ENCODE measurements around the gene SNHG17.
"Not testable (repeated sequence)": the region's sequence is repeated elsewhere in the genome, so short reads cannot be mapped to it uniquely, and the experiment has no call there.

The SNHG17 gene

GRCh38 chr20:38395751-38396395 is 39.3 kb downstream of the SNHG17 start:
- H3K9ac ChIP-seq (ENCODE audit: low read depth, low read length, poor library complexity); DNase-seq (ENCODE audit: low spot score); H4K91ac ChIP-seq (ENCODE audit: low read depth, low read length, poor library complexity); H2AFZ ChIP-seq (ENCODE audit: low read length); H3K27ac ChIP-seq (replicated peaks; ENCODE audit: low read length); H3K4me3 ChIP-seq (ENCODE audit: low read length in 2 of 2); H2BK15ac ChIP-seq (ENCODE audit: low read length); H2BK120ac ChIP-seq (ENCODE audit: low read depth, low read length); H3K23ac ChIP-seq (ENCODE audit: low read depth, low read length, poor library complexity); H3K4me2 ChIP-seq (ENCODE audit: insufficient read depth, low read length, poor library complexity, severe bottlenecking); H2BK12ac ChIP-seq (ENCODE audit: low read length); H4K8ac ChIP-seq (ENCODE audit: low read depth, low read length); H3K79me1 ChIP-seq (ENCODE audit: low read depth, low read length); H2AK5ac ChIP-seq (ENCODE audit: low read depth, low read length); H2BK5ac ChIP-seq (ENCODE audit: low read length); H3K14ac ChIP-seq (ENCODE audit: low read length); H3K18ac ChIP-seq (ENCODE audit: low read length); H3K9me3 ChIP-seq (replicated peaks in 1 of 2; ENCODE audit: control insufficient read depth in 2 of 2, insufficient read depth in 1 of 2, low read depth in 1 of 2, low read length in 2 of 2); H3K4me1 ChIP-seq (ENCODE audit: control insufficient read depth in 2 of 2, insufficient read depth in 1 of 2, low read depth in 1 of 2, low read length in 2 of 2); H3K4ac ChIP-seq (ENCODE audit: low read length); H3K36me3 ChIP-seq (replicated peaks in 1 of 2; ENCODE audit: control insufficient read depth in 2 of 2, insufficient read depth in 2 of 2, low read length in 2 of 2): not testable (repeated sequence)
- no CpG with 5 or more reads among the region's 2 CpGs for WGBS, 2 donors (ENCODE audit: extremely low coverage in 2 of 2, insufficient read length in 2 of 2, insufficient replicate concordance in 1 of 2)
- peaks cover 0 to 12% (median 0%) of the 10 kb centered on the region in 3 experiments for H3K27me3 ChIP-seq (ENCODE audit: control insufficient read depth in 3 of 3, insufficient read depth in 3 of 3, low read depth in 1 of 3, low read length in 3 of 3)

GRCh38 chr20:38395165-38395564 is 40.0 kb downstream of the SNHG17 start:
- peaks cover 0 to 12% (median 0%) of the 10 kb centered on the region in 3 experiments for H3K27me3 ChIP-seq (ENCODE audit: control insufficient read depth in 3 of 3, insufficient read depth in 3 of 3, low read depth in 1 of 3, low read length in 3 of 3)
- H3K14ac ChIP-seq (ENCODE audit: low read length) = no peak overlapping the region
- H2BK5ac ChIP-seq (ENCODE audit: low read length) = no peak overlapping the region
- no peak overlapping the region for H2AK5ac ChIP-seq (ENCODE audit: low read depth, low read length)
- H2BK120ac ChIP-seq (ENCODE audit: low read depth, low read length) = no peak overlapping the region
- no peak overlapping the region for H3K4ac ChIP-seq (ENCODE audit: low read length)
- no peak overlapping the region for H4K8ac ChIP-seq (ENCODE audit: low read depth, low read length)
- DNase-seq (ENCODE audit: low spot score) = no peak
- WGBS, 2 donors (ENCODE audit: extremely low coverage in 2 of 2, insufficient read length in 2 of 2, insufficient replicate concordance in 1 of 2) = no CpG with 5 or more reads among the region's 2 CpGs
- H3K9me3 ChIP-seq (replicated peaks in 1 of 2; ENCODE audit: control insufficient read depth in 2 of 2, insufficient read depth in 1 of 2, low read depth in 1 of 2, low read length in 2 of 2) = no peaks in the 10 kb centered on the region
- H3K23ac ChIP-seq (ENCODE audit: low read depth, low read length, poor library complexity) = no peak overlapping the region
- H3K4me2 ChIP-seq (ENCODE audit: insufficient read depth, low read length, poor library complexity, severe bottlenecking) = no peak overlapping the region
- no peak overlapping the region for H2AFZ ChIP-seq (ENCODE audit: low read length)
- no peaks in the 10 kb centered on the region for H3K79me1 ChIP-seq (ENCODE audit: low read depth, low read length)
- no peak overlapping the region for H2BK15ac ChIP-seq (ENCODE audit: low read length)
- no peak overlapping the region for H3K18ac ChIP-seq (ENCODE audit: low read length)
- no peaks in the 10 kb centered on the region for H3K36me3 ChIP-seq (replicated peaks in 1 of 2; ENCODE audit: control insufficient read depth in 2 of 2, insufficient read depth in 2 of 2, low read length in 2 of 2)
- no peak overlapping the region for H3K27ac ChIP-seq (replicated peaks; ENCODE audit: low read length)
- H4K91ac ChIP-seq (ENCODE audit: low read depth, low read length, poor library complexity) = no peak overlapping the region
- H2BK12ac ChIP-seq (ENCODE audit: low read length) = no peak overlapping the region
- H3K4me3 ChIP-seq (ENCODE audit: low read length in 2 of 2) = no peak overlapping the region
- no peak overlapping the region for H3K9ac ChIP-seq (ENCODE audit: low read depth, low read length, poor library complexity)
- peaks cover 0 to 2% of the 10 kb centered on the region in 2 donors for H3K4me1 ChIP-seq (ENCODE audit: control insufficient read depth in 2 of 2, insufficient read depth in 1 of 2, low read depth in 1 of 2, low read length in 2 of 2)

- no peak overlapping the region for H3K23ac ChIP-seq (ENCODE audit: low read depth, low read length, poor library complexity)
- H3K4ac ChIP-seq (ENCODE audit: low read length) = no peak overlapping the region
- no peak overlapping the region for H2AK5ac ChIP-seq (ENCODE audit: low read depth, low read length)
- no peak overlapping the region for H4K91ac ChIP-seq (ENCODE audit: low read depth, low read length, poor library complexity)
- peaks cover 0 to 2% of the 10 kb centered on the region in 2 donors for H3K4me1 ChIP-seq (ENCODE audit: control insufficient read depth in 2 of 2, insufficient read depth in 1 of 2, low read depth in 1 of 2, low read length in 2 of 2)
- H2BK15ac ChIP-seq (ENCODE audit: low read length) = no peak overlapping the region
- DNase-seq (ENCODE audit: low spot score) = no peak
- no CpG with 5 or more reads among the region's 5 CpGs for WGBS, 2 donors (ENCODE audit: extremely low coverage in 2 of 2, insufficient read length in 2 of 2, insufficient replicate concordance in 1 of 2)
- no peak overlapping the region for H2AFZ ChIP-seq (ENCODE audit: low read length)
- H3K79me1 ChIP-seq (ENCODE audit: low read depth, low read length) = no peaks in the 10 kb centered on the region
- H3K27ac ChIP-seq (replicated peaks; ENCODE audit: low read length) = no peak overlapping the region
- H3K36me3 ChIP-seq (replicated peaks in 1 of 2; ENCODE audit: control insufficient read depth in 2 of 2, insufficient read depth in 2 of 2, low read length in 2 of 2) = no peaks in the 10 kb centered on the region
- no peak overlapping the region for H3K18ac ChIP-seq (ENCODE audit: low read length)
- H2BK120ac ChIP-seq (ENCODE audit: low read depth, low read length) = no peak overlapping the region
- no peak overlapping the region for H2BK12ac ChIP-seq (ENCODE audit: low read length)
- no peaks in the 10 kb centered on the region for H3K9me3 ChIP-seq (replicated peaks in 1 of 2; ENCODE audit: control insufficient read depth in 2 of 2, insufficient read depth in 1 of 2, low read depth in 1 of 2, low read length in 2 of 2)
- H3K4me2 ChIP-seq (ENCODE audit: insufficient read depth, low read length, poor library complexity, severe bottlenecking) = no peak overlapping the region
- H3K27me3 ChIP-seq (ENCODE audit: control insufficient read depth in 3 of 3, insufficient read depth in 3 of 3, low read depth in 1 of 3, low read length in 3 of 3) = peaks cover 0 to 4% (median 0%) of the 10 kb centered on the region in 3 experiments
- no peak overlapping the region for H3K4me3 ChIP-seq (ENCODE audit: low read length in 2 of 2)
- H3K14ac ChIP-seq (ENCODE audit: low read length) = no peak overlapping the region
- H2BK5ac ChIP-seq (ENCODE audit: low read length) = no peak overlapping the region
- no peak overlapping the region for H3K9ac ChIP-seq (ENCODE audit: low read depth, low read length, poor library complexity)
- H4K8ac ChIP-seq (ENCODE audit: low read depth, low read length) = no peak overlapping the region
These were observed 41.9 kb downstream of the SNHG17 start for GRCh38 chr20:38393259-38393658.

GRCh38 chr20:38392356-38392755 is 42.8 kb downstream of the SNHG17 start:
- H2BK12ac ChIP-seq (ENCODE audit: low read length) = no peak overlapping the region
- H2AFZ ChIP-seq (ENCODE audit: low read length) = no peak overlapping the region
- peaks cover 0 to 2% of the 10 kb centered on the region in 2 donors for H3K4me1 ChIP-seq (ENCODE audit: control insufficient read depth in 2 of 2, insufficient read depth in 1 of 2, low read depth in 1 of 2, low read length in 2 of 2)
- no peak overlapping the region for H4K8ac ChIP-seq (ENCODE audit: low read depth, low read length)
- no peak overlapping the region for H3K14ac ChIP-seq (ENCODE audit: low read length)
- no peak overlapping the region for H3K4ac ChIP-seq (ENCODE audit: low read length)
- H2AK5ac ChIP-seq (ENCODE audit: low read depth, low read length) = no peak overlapping the region
- H3K79me1 ChIP-seq (ENCODE audit: low read depth, low read length) = no peaks in the 10 kb centered on the region
- no peak overlapping the region for H3K9ac ChIP-seq (ENCODE audit: low read depth, low read length, poor library complexity)
- H3K36me3 ChIP-seq (replicated peaks in 1 of 2; ENCODE audit: control insufficient read depth in 2 of 2, insufficient read depth in 2 of 2, low read length in 2 of 2) = no peaks in the 10 kb centered on the region
- no peak overlapping the region for H3K4me3 ChIP-seq (ENCODE audit: low read length in 2 of 2)
- no peak overlapping the region for H3K23ac ChIP-seq (ENCODE audit: low read depth, low read length, poor library complexity)
- no peak overlapping the region for H3K18ac ChIP-seq (ENCODE audit: low read length)
- no peak for DNase-seq (ENCODE audit: low spot score)
- H2BK120ac ChIP-seq (ENCODE audit: low read depth, low read length) = no peak overlapping the region
- no peak overlapping the region for H3K27ac ChIP-seq (replicated peaks; ENCODE audit: low read length)
- no peak overlapping the region for H2BK15ac ChIP-seq (ENCODE audit: low read length)
- no peak overlapping the region for H3K4me2 ChIP-seq (ENCODE audit: insufficient read depth, low read length, poor library complexity, severe bottlenecking)
- WGBS, 2 donors (ENCODE audit: extremely low coverage in 2 of 2, insufficient read length in 2 of 2, insufficient replicate concordance in 1 of 2) = no CpG with 5 or more reads among the region's 3 CpGs
- H3K27me3 ChIP-seq (ENCODE audit: control insufficient read depth in 3 of 3, insufficient read depth in 3 of 3, low read depth in 1 of 3, low read length in 3 of 3) = peaks cover 0 to 4% (median 0%) of the 10 kb centered on the region in 3 experiments
- no peaks in the 10 kb centered on the region for H3K9me3 ChIP-seq (replicated peaks in 1 of 2; ENCODE audit: control insufficient read depth in 2 of 2, insufficient read depth in 1 of 2, low read depth in 1 of 2, low read length in 2 of 2)
- no peak overlapping the region for H2BK5ac ChIP-seq (ENCODE audit: low read length)
- H4K91ac ChIP-seq (ENCODE audit: low read depth, low read length, poor library complexity) = no peak overlapping the region

Data from neuronal stem cell (in vitro differentiated cells).